Caco-2 (cell line): ENCODE results near the gene PCBP3. TPM values are rescaled to one million over a fixed set of nuclear protein-coding genes. Genes with fewer than 3 reads are reported as not detected.

Experiments
- BruUV-seq: library from RNA; stranded (reverse); fragments of 400-500 nt; replicated peaks from 2 replicates; lab custom pipeline; 2021; lab: Mats Ljungman, UMichigan
- CTCF ChIA-PET: fragments of 300-600 bp; sonication (Branson Sonifier 250); formaldehyde crosslinking; loops from one replicate; lab custom pipeline; 2022; ENCODE audit warnings: antibody characterized with exemption; lab: Charles Lee
- POLR2A ChIA-PET: fragments of 300-600 bp; sonication (Branson Sonifier 250); formaldehyde crosslinking; loops from one replicate; lab custom pipeline; 2022; ENCODE audit warnings: antibody characterized with exemption; lab: Charles Lee
- DNase-seq, 2 experiments: peaks; one replicate each; pipeline versions ENCODE4 v3.0.0 to v3.0.0-alpha.2; 2020 to 2022
- H3K27me3 ChIP-seq: replicated peaks from 2 replicates; pipeline ENCODE4 v1.6.0; 2011; ENCODE audit warnings: low read length; ENCODE audit not compliant: control insufficient read depth, insufficient read depth
- H3K36me3 ChIP-seq: 2 replicates; pipeline ENCODE4 v1.5.1; 2011; ENCODE audit warnings: low read length; ENCODE audit not compliant: control insufficient read depth, insufficient read depth
- H3K4me1 ChIP-seq: fragments of 250-450 bp; sonication (Bioruptor Pico); 2 replicates; pipeline ENCODE4 v1.5.1; 2020; ENCODE audit warnings: mild to moderate bottlenecking
- H3K4me3 ChIP-seq: 2 replicates; pipeline ENCODE4 v1.5.1; 2011; ENCODE audit warnings: low read depth, mild to moderate bottlenecking, control low read depth, low read length
- H3K9me3 ChIP-seq: fragments of 250-450 bp; sonication (Bioruptor Pico); 2 replicates; pipeline ENCODE4 v1.5.1; 2020; ENCODE audit warnings: mild to moderate bottlenecking, moderate library complexity
- H3K27ac Mint-ChIP-seq: one replicate; pipeline ENCODE4 v1.8.0; 2022; ENCODE audit warnings: mixed read lengths; ENCODE audit not compliant: unreplicated experiment
- H3K27me3 Mint-ChIP-seq: one replicate; pipeline ENCODE4 v1.8.0; 2022; ENCODE audit warnings: mixed read lengths; ENCODE audit not compliant: insufficient read depth, unreplicated experiment
- H3K36me3 Mint-ChIP-seq: one replicate; pipeline ENCODE4 v1.8.0; 2022; ENCODE audit warnings: mild to moderate bottlenecking, mixed read lengths; ENCODE audit not compliant: insufficient read depth, unreplicated experiment
- H3K4me1 Mint-ChIP-seq: one replicate; pipeline ENCODE4 v1.8.0; 2022; ENCODE audit warnings: low read depth, mixed read lengths; ENCODE audit not compliant: unreplicated experiment
- H3K4me3 Mint-ChIP-seq: one replicate; pipeline ENCODE4 v1.8.0; 2022; ENCODE audit warnings: mild to moderate bottlenecking, moderate library complexity, mixed read lengths; ENCODE audit not compliant: unreplicated experiment
- H3K9me3 Mint-ChIP-seq: one replicate; pipeline ENCODE4 v1.8.0; 2022; ENCODE audit warnings: mixed read lengths; ENCODE audit not compliant: unreplicated experiment
- intact Hi-C: fragments of 100-400 bp; cut with micrococcal nuclease; formaldehyde crosslinking; loops from one replicate; pipeline ENCODE4 v1.10.0; 2022; ENCODE audit not compliant: unreplicated experiment
- total RNA-seq: library from RNA; stranded (reverse); gene quantifications from 2 replicates; pipeline ENCODE4 v1.2.3, GENCODE V29; 2022
- TF ChIP-seq, protein P1 (sequence below), 2 experiments: fragments of 200-600 bp in 1 of 2; IDR thresholded peaks; 1 replicate in 1 of 2; 2 replicates in 1 of 2; pipeline versions ENCODE4 v1.5.1 to v1.8.0; 2011 to 2022; ENCODE audit warnings: antibody characterized with exemption in 1 of 2, control low read depth in 1 of 2, inconsistent platforms in 1 of 2, low read depth in 1 of 2, low read length in 1 of 2, mild to moderate bottlenecking in 1 of 2, moderate library complexity in 1 of 2; ENCODE audit not compliant: insufficient read depth in 1 of 2, severe bottlenecking in 1 of 2, unreplicated experiment in 1 of 2

The PCBP3 gene
- total RNA-seq, 1 experiment from 2014 or later = 0.75 TPM

DNA sequence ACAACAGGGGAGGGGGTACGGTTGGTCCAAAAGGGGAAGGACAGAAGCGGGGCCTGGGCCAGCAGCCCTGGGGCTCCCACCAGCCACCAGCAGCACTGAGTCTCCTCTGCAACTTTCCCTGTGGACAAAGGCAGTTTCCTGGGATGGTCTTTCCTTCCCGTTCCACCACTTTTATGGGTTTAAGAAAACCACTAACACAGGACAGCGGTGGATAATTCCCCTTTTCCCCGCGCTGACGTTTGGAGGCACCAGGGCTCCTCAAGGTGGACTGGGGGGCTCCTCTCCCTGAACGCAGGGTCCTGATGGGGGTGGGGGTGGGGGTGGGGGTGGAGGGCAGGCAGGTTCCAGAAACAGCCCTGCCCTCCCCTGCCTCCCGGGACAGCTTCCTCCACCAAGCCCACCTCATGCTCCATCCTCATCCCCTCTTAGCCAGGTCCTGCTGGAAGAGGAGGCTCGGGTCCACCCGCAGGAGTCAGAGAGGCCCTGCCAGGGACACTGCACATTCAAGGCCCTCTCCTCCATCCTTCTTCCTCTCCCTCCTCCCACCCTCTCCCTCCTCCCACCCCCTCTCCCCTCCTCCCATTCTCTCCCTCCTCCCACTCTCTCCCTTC, 333.3 kb downstream of the PCBP3 start:
- BruUV-seq = no TSS peak
- ChIA-PET CTCF (no interaction called here), POLR2A (no interaction called here)
- no peaks in the 10 kb centered on the region for H3K36me3 ChIP-seq
- Mint-ChIP-seq H3K9me3 (no peaks in the 10 kb centered on the region), H3K27ac (no peak overlapping the region), H3K4me1 (no peaks in the 10 kb centered on the region), H3K36me3 (no peaks in the 10 kb centered on the region), H3K27me3 (peaks cover 4% of the 10 kb centered on the region), H3K4me3 (no peak overlapping the region)
- no peaks in the 10 kb centered on the region; the same call in 1 of the 2 replicates for H3K27me3 ChIP-seq
- intact Hi-C loops = loop anchor here (10.0 kb wide), 1 partner anchor 48 kb away; no protein-coding TSS in a partner anchor
- H3K4me3 ChIP-seq = no peak overlapping the region
- peaks cover 10% of the 10 kb centered on the region for H3K4me1 ChIP-seq
- TF ChIP-seq, protein P1, sequence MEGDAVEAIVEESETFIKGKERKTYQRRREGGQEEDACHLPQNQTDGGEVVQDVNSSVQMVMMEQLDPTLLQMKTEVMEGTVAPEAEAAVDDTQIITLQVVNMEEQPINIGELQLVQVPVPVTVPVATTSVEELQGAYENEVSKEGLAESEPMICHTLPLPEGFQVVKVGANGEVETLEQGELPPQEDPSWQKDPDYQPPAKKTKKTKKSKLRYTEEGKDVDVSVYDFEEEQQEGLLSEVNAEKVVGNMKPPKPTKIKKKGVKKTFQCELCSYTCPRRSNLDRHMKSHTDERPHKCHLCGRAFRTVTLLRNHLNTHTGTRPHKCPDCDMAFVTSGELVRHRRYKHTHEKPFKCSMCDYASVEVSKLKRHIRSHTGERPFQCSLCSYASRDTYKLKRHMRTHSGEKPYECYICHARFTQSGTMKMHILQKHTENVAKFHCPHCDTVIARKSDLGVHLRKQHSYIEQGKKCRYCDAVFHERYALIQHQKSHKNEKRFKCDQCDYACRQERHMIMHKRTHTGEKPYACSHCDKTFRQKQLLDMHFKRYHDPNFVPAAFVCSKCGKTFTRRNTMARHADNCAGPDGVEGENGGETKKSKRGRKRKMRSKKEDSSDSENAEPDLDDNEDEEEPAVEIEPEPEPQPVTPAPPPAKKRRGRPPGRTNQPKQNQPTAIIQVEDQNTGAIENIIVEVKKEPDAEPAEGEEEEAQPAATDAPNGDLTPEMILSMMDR (IDR thresholded peaks at IDR 0.05; ENCODE audit: insufficient read depth in 1 of 2, low read depth in 1 of 2, low read length in 1 of 2, severe bottlenecking in 1 of 2, unreplicated experiment in 1 of 2) = no peak
- no peak for DNase-seq
- no peaks in the 10 kb centered on the region for H3K9me3 ChIP-seq

DNA sequence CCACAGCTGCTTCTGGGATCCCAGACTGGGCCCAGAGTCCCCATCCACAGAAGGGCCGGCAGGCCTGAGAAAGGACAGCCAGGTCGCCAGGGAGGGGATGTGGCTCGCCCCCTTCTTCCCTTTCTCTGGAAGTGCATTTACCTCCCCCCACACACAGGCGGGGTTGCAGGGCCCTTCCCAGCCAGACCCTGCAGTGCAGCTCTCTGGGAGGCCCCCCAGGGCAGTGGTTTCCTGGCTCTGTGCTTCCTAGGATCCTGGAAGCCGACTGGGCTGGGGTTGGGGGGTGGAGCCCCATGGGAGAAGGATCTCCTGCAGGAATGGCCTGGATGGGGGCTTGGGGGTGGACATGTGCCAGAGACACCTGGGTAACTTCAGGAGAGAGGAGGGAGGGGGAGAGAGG, 333.9 kb downstream of the PCBP3 start:
- H3K36me3 Mint-ChIP-seq = no peaks in the 10 kb centered on the region
- H3K9me3 Mint-ChIP-seq = no peaks in the 10 kb centered on the region
- Histone ChIP-seq H3K9me3 (no peaks in the 10 kb centered on the region), H3K36me3 (no peaks in the 10 kb centered on the region), H3K4me1 (peaks cover 10% of the 10 kb centered on the region), H3K4me3 (no peak overlapping the region), H3K27me3 (no peaks in the 10 kb centered on the region; the same call in 1 of the 2 replicates)
- no peak overlapping the region for H3K4me3 Mint-ChIP-seq
- H3K27ac Mint-ChIP-seq = no peak overlapping the region
- DNase-seq = no peak
- BruUV-seq = no TSS peak
- intact Hi-C loops = loop anchor here (10.0 kb wide), 1 partner anchor 47 kb away; no protein-coding TSS in a partner anchor
- TF ChIP-seq, protein P1 (IDR thresholded peaks at IDR 0.05; ENCODE audit: insufficient read depth in 1 of 2, low read depth in 1 of 2, low read length in 1 of 2, severe bottlenecking in 1 of 2, unreplicated experiment in 1 of 2) = no peak
- peaks cover 4% of the 10 kb centered on the region for H3K27me3 Mint-ChIP-seq
- POLR2A ChIA-PET = no interaction called here
- no peaks in the 10 kb centered on the region for H3K4me1 Mint-ChIP-seq
- CTCF ChIA-PET = no interaction called here

DNA sequence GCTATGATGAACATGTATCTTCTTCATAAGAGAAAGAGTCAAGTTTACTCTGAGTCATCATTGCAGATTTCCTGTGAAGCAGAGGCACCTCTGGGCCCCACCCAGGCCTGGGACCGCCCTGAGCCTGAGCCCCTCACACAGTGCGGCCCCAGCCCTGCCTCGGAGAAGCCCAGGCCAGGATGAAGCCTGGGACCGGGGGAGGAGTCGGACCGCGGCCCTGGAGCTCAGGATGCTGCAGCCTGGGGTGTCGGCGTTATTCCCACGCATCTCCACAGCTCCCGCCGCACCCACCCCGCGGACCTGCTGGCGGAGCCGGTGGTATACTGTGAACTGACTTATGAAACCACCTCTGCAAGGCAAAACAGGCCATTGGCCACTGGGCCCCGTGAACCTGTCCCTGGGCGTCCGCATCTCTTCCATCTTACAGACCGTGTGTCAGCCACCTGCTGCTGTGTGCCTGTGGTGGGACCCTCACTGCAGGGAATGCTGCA, 335.7 kb downstream of the PCBP3 start:
- H3K27me3 Mint-ChIP-seq = peaks cover 4% of the 10 kb centered on the region
- no peak overlapping the region for H3K4me3 ChIP-seq
- H3K9me3 Mint-ChIP-seq = no peaks in the 10 kb centered on the region
- no peaks in the 10 kb centered on the region; the same call in 1 of the 2 replicates for H3K27me3 ChIP-seq
- BruUV-seq = no TSS peak
- H3K9me3 ChIP-seq = no peaks in the 10 kb centered on the region
- H3K4me1 ChIP-seq = peaks cover 7% of the 10 kb centered on the region
- ChIA-PET POLR2A (no interaction called here), CTCF (no interaction called here)
- peak in 1 of 2 experiments; percentile 36 for DNase-seq
- no peak overlapping the region for H3K4me3 Mint-ChIP-seq
- no peaks in the 10 kb centered on the region for H3K36me3 ChIP-seq
- no peaks in the 10 kb centered on the region for H3K4me1 Mint-ChIP-seq
- TF ChIP-seq, protein P1 (IDR thresholded peaks at IDR 0.05; ENCODE audit: insufficient read depth in 1 of 2, low read depth in 1 of 2, low read length in 1 of 2, severe bottlenecking in 1 of 2, unreplicated experiment in 1 of 2) = peak in 1 of 2 experiments; percentile 1
- intact Hi-C loops = loop anchor here (10.0 kb wide), 1 partner anchor 46 kb away; no protein-coding TSS in a partner anchor
- no peaks in the 10 kb centered on the region for H3K36me3 Mint-ChIP-seq
- H3K27ac Mint-ChIP-seq = no peak overlapping the region
